NCI-H1092 (cell line): ENCODE data around the gene GNE.

Experiments
- DNase-seq: peaks from one replicate; lab custom pipeline; 2025; lab: John Stamatoyannopoulos, UW

The GNE gene

DNA sequence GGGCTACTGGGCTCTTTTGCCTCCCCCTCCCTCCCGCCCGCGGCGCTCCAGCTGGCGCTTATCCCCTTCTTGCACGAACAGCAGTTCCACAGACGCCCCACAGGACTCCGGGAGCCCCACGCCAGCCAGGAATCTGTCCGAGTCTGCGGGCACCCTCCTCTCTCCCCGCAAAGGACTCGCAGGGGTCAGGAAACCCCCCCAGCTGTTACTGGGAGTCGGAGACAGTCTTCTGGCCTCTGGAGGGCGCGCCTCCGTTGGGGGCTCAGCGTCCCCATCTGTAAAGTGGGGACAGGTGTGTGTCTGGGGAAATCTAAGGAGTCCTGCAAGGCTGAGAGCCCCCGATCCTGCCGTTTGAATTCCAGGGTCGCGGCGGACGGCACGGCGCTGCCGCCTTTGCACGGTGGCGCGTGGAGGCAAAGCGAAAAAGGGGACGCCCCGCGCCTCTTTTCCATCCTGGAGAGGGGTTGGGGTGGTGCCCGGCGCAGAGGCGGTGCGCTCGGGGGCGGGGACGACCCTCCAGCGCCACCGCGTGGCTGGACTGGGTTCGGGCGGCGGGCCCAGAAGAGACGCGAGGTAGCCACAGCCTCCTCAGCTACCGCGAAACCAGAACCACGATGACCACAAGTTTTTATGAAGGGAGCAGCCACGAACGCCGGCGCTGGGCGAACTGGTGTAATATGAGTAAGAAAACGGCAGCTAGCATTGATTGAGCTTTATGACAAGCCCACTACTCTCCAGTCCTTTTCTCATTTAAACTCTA, 91.9 kb downstream of the GNE start:
- peak; percentile 50 for DNase-seq

DNA sequence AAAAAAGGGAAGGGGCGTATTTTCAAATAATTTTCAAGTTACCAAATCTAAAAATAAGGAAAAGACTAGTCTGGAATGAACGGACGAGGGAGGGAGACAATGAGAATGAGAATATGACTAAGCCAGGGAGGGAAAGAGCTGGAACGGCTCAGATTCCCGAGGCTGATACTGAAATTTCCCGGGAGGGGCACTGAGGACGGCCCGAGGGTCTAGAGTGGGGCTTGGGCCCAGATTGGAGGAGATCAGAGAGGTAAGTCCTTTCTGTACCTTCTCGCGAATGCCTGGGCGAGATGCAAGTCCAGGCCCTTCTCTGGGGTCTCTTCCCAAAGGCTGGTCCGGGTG, 92.5 kb downstream of the GNE start:
- no peak for DNase-seq

DNA sequence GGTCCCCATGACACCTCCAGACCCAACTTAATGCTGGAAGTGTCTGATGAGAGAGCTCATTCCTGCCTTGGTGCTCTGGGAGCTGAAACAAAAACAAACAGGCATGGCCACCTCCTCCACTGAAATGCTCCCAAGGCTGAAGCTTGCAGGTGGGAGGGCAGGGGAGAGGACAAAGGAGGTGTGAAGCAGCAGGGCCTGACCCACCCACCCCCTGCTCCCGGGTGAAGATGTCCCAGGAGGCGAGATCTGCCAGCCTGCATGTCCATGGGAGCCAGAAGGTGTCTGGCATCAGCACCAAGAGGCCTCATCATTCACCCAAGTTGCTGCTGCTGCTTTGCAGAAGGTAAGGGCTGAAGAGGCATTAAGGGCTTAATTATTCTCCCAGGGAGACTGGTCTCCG, 93.3 kb downstream of the GNE start:
- no peak for DNase-seq
